ENCODE data around the gene MYBPH.

The MYBPH gene

DNA sequence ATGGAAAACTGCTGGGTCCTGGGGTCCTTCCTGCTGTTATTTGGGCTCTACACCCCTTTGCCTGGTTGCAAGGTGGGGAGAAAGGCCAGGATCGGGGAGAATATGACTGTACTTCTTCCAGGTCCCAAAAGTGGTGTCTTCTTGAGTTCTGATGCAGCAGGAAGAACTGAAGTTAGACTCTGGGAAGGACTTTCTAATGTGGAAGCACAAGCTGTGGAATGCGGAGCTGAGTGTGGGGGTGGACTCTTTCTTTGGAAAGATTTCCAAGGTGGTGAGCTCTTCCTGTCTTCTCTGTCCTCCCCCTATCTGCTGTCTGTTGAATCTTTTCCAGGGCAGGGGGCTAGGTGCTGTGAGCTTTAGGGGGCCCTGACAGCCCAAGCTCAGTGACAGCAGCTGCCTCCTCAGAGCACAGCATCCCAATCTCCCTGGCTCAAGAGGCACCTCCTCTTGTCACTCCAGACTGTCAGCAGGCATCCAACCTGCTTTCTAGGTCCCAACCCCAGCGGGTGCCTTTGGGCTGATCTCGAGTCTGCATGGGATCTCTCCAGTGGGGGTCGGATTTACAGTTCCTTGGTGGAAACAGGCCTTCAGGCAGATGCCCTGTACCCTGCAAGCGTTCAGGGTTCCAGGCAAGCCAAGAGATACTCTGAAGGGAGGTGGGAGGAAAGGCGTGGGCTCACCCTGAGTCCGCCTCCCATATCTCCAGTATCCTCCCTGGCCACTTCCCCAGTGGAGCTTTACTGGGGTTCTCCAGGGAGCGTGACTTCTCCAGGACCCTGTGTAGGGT lies 24.9 kb downstream of the MYBPH start:
- in situ Hi-C loops (cut with MboI; ENCODE audit: low sequenced_read_pairs) = no loop called here

DNA sequence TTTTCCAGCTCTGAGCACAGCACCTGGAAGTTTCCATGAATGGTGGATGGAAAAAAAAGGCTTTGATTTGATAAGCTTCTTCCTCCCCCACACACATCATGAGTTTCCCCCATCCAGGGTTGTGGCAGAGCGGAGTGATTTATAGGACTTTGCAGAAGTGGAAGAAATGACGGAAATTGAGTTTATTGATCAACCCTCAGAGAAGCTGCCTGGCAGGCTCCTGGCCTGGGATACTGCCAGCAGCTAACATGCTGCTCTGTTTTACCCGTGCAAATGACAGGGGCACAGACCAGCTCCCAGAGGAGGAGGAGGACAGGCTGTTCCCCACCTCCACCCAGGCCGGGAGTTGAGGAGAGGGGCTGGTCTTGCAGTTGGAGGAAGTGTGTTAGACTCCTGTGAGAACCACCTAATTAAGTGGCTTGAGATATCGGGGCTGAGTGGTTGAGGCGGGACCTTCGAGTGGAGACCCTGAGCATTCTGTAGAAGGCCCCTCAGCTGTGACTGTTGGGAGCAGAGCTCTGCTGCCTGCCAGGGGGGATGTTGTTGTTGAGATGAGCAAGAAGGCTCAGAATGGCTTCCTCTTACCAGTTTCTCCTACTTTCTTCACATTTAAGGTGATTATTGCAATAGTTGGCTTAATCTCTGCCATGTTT lies 26.3 kb downstream of the MYBPH start:
- in situ Hi-C loops (cut with MboI; ENCODE audit: low sequenced_read_pairs) = no loop called here

DNA sequence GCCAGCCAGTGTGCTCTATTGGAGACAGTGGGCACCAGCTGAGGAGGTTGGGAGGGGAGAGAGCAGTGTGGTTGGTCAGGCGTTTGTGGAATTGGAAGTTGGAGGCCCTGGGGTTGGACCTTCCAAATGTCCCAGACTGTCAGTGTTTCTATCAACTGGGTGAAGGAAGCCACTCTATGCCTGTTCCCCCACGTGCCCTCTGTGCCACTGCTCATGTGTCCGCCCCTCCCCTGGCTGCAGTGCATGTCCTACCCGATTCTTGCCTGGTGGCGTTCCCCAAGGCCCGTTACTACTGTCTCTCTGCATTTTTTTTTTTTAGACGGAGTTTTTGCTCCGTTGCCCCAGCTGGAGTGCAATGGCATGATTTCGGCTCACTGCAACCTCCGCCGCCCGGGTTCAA lies 27.0 kb downstream of the MYBPH start:
- in situ Hi-C loops (cut with MboI; ENCODE audit: low sequenced_read_pairs) = no loop called here

DNA sequence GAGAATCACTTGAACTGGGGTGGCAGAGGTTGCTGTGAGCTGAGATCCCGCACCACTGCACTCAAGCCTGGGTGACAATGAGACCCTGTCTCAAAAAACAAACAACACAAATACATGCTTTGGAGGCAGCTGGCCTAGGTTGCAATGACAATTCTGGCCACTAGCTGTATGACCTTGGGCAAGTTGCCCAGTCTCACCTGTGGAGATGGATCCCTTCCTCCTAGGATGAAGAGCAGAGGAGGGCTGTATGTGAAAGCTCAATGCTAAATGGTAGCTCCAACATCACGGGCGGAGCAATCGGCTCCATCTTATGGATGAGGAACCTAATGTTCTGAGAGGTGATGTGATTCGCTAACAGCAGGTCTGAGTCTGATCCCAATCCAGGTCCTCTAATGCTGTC lies 27.5 kb downstream of the MYBPH start:
- in situ Hi-C loops (cut with MboI; ENCODE audit: low sequenced_read_pairs) = no loop called here

DNA sequence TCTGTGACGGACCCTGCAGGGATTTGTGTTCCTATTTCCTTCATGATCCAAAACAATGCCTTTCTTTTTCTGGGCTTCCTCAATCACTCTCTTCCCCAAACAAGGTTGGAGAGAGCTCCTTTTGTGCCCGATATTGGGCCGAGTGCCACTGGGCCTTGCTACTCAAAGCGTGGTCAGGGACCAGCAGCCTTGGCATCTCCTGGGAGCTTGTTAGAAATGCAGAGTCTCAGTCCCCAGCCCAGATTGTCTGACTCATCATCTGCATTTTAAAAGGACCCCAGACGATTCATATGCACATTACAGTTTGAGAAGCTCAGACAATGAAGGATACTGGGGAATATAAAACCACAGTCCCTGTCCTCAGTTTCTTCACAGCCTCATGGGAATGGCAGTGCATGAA lies 28.2 kb downstream of the MYBPH start:
- in situ Hi-C loops (cut with MboI; ENCODE audit: low sequenced_read_pairs) = no loop called here

DNA sequence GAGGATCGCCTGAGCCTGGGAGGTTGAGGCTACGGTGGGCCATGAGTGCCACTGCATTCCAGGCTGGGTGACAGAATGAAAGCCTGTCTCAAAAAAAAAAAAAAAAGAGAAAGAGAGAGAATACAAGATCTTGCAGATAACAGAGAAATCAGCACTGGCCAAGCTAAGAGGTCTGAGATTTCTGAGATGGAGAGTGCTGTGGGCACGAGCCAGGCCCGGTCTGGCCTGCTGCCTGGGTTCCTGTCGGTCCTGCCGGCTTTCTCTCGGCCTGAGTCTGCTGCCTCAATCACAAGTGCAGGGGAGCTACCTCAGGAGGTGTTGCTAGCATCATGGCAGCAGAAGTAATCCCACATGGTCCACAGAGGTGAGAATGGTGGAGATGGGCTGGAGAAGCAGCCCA lies 29.1 kb downstream of the MYBPH start:
- in situ Hi-C loops (cut with MboI; ENCODE audit: low sequenced_read_pairs) = no loop called here

DNA sequence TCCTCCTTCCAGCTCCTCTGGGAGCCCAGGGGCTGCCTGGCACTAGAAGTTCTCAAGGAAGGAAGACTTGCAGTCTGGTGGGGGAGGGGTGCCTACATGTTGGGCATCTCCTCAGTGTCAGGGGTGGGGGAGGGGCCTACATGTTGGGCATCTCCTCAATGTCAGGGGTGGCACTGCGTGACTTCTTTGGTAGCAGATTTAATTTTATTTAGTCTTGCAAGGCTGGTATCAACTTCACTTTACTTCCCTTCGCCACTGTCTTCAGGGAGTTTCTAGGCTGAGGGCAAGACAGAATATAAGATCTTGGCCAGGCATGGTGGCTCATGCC lies 29.6 kb downstream of the MYBPH start:
- in situ Hi-C loops (cut with MboI; ENCODE audit: low sequenced_read_pairs) = no loop called here

DNA sequence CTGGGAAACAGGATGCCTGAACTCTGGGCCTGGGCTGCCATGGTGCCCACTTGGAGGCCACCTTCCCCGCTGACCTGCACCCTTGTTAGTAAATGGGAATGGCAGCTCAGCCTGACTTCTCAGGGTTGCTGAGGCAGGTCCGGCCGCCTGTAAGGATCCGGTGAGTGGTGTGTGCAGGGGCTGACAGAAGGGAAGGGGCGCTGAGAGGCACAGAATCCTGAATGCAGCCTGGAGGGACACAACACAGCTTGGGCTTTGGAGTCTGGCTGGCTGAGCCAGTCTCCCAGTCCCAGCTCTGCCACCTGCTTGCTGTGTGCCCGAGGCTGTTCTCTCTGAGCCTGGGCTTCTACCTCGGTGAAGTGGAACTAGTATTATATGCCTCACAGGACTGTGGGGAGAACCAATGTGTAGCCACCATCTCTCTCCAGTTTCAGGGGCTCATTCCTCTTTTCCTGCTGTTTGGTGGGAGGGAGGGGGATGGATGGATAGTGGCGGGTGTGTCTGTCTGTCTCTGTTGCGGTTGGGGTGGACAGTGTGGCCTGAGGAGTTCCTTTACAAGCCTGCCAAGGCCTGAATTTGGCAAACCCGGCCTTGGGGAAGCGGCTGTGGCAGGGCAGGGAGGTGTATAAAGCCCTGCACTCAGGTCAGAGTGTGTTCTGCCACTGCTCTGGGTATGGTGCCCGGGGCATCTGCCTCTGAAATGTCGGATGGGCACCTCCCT lies 30.1 kb downstream of the MYBPH start:
- in situ Hi-C loops (cut with MboI; ENCODE audit: low sequenced_read_pairs) = no loop called here

DNA sequence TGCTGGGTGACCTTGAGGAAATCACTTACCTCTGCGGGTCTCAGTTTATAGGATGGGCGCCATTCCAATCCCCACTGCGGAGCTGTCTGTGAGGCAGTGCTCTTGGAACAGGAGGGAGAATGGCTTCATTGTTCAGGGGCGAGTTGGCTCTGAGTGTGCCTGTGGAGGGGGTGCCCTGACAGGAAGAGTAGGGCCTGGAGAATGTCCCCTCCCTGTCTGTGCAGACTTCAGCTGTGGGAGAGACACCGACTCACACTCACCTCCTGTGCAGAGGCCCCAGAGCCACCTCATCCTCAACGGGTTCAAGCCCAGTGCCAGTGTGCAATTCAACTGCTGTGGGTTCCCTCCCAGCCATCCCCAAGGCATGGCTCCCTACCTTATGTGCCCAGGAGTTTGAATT lies 31.0 kb downstream of the MYBPH start:
- in situ Hi-C loops (cut with MboI; ENCODE audit: low sequenced_read_pairs) = no loop called here

DNA sequence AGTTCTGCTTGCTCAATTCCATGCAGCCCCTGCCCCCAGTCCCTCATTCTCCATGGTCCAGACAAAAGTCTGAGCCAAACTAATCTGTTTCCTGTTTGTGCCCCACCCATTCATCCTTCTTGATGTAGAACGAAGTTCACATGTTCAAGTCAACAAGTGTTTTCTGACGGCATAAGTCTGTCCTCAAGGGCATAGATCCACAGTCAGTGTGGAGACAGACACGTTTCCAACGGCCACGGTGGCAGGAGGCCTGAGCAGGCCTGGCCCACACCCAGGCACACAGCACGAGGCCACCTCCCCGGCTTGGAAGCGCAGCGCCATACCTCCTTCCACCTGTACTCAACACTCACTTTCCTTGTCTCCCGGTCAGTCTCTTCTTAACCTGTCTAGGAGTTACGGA lies 32.0 kb downstream of the MYBPH start:
- in situ Hi-C loops (cut with MboI; ENCODE audit: low sequenced_read_pairs) = no loop called here

DNA sequence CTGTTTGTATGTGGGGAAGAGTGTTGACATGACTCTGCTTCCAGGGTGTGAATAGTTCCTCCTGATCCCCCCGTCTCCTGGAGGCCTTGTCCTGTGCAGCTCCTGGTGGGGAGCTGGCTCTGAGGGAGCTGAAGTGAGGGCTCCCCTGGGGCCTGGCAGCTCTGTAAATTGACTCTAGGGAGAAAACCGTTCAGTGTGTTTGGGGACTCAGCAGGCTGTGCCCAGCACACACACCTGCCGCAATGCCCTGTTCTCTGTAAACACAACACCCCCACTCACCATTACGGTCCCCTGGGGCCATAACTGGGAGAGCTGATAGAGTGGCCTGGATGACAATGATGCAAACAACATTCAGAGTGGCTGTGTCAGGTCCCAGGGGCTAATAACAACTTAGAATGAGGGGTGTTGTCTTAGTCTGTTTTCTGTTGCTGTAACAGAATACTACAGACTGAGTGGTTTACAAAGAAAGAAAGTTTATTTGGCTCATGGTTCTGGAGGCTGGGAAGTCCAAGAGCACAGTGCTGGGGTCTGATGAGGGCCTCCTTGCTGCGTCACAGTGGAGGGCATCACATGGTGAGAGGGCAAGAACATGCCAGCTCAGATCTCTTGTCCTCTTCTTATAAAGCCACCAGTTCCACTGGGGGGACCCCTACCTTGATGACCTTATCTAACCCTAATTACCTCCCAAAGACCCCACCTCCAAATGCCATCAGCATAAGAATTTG lies 32.8 kb downstream of the MYBPH start:
- in situ Hi-C loops (cut with MboI; ENCODE audit: low sequenced_read_pairs) = no loop called here

DNA sequence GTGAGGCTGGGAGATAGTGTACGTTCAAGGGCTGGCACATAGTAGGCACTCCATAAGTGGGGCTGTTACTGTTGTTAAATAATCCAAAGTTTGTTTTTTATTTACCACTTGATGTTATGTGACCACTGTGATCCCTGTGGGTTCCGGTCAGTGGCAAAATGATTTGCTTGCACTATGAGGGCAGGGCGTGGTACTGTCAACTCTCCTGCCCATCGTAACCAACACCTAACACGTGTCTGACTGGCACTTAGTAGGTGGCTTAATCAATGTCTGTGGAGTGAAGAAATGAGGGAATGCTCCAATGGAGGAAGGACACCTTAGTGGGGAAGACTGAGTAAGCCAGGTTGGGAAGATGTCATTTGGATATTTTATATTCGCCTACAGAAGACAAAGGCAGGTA lies 33.5 kb downstream of the MYBPH start:
- in situ Hi-C loops (cut with MboI; ENCODE audit: low sequenced_read_pairs) = no loop called here

DNA sequence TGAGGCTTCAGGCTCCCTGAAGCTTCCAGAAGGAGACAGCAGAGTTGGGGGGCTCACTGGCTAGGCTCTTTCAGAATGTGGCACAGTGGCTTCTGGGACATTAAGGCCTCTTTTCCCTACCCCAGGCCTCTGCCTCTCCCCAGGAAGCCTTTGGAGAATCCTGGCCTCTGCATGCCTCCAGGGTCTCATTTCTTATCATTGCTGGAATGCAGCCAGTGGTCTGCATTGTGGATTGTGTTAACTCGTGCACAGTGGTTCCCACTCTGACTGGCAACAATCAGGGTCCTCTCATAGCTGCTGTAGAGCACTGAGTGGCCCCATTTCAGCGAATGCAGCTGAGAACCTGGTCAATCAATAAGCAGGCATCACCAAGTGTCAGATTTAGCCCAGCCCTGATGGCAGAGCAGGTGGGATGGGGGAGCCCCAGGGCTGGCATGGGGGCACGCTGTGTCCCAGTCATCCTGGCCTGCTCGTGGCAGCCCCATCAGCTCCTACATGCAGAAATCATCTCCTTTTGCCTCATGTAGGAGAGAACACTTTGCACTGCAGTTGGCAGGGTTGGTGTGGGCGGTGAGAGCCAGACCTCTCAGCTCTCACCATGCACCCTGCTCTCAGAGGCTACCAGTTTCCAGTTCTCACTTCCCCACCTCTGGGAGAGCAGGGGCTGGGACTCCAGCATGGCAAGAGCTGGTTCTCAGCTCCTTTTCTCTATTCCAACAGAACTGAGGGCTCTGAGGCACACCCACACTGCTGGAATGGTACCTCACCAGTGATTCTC lies 34.7 kb downstream of the MYBPH start:
- in situ Hi-C loops (cut with MboI; ENCODE audit: low sequenced_read_pairs) = no loop called here

DNA sequence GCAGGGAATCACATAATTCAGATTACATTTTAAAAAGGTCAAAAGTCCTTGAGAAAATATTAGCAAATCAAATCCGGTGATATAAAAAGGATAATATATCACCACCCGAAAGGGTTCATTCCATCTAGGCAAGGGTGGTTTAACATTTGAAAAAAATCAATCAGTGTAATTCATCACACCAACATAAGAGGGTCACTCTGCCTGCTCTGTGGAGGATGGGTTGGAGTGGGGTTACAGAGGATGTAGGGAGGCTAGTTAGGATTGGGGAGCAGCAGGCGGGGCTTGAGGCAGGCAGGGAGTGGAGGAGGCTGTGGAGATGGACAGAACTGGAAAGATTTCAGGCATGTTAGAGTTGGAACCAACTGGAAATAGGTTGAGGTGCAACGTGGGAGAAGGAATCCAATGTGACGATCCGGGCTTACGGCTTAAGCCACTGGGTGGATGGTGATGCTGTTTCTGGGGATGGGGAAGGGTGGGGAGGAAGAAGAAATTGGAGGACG lies 35.6 kb downstream of the MYBPH start:
- in situ Hi-C loops (cut with MboI; ENCODE audit: low sequenced_read_pairs) = no loop called here

DNA sequence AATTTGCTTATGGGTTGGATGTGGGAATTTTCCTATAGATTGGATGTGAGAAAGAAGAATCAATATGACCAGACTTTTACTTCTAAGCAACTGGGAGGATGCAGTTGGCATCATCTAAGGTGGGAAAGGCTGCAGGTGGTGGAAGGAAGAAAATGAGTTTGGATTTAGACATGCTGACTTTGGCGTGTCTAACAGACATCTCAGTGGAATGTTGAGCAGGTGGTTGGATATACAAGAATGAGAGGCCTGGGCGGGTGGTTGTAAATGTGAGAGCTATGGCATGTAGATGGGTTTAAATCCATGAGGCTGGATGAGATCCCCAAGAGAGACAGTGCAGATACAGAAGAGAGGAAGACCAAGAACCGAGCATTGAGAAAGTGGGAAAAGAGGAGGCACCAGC lies 37.6 kb downstream of the MYBPH start:
- in situ Hi-C loops (cut with MboI; ENCODE audit: low sequenced_read_pairs) = no loop called here

DNA sequence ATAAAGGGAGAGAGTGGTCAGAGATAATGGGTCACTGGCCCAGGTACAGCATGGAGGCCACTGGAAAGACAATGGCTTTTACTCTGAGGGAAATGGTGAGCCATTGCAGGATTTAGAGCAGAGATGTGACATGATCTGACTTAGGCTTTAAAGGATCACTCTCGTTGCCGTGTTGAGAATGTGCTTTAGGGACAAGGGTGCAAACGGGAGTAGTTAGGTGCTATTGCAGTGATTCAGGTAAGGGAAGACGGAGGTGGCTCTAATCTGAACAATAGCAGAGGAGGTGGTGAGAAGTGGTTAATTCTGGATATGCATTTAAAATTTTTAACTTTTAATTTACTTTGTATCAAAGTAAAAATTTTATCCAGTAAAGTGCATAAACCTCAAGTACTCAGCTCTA lies 38.3 kb downstream of the MYBPH start:
- in situ Hi-C loops (cut with MboI; ENCODE audit: low sequenced_read_pairs) = no loop called here

DNA sequence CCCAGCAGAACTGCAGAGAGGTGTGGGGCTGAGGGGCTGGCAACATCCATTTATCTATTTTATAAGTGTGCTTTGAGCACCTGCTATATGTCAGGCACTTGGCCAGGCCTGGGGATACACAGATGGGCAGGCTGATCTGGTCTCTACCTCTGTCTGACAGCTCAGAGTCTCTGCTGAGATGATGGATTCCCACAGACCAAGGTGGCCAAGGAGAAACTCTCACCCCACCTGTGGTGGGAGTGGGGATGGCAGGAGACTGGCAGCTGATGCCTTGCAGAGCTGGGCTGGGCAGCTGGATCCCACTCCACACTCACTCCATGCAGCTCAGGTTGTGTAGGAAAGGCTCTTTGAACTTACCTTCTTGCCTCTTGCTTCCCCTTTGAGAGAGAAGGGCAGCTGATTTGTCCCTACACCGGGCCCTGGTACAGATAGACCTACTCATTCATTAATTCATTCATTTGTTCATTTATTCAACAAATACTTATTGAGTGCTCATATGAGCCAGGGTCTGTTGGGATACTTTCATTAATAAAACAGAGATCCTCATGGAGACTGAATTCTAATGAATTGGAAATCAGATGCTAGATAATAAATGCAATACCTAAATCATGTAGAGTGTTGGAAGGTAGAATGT lies 39.1 kb downstream of the MYBPH start:
- in situ Hi-C loops (cut with MboI; ENCODE audit: low sequenced_read_pairs) = no loop called here

DNA sequence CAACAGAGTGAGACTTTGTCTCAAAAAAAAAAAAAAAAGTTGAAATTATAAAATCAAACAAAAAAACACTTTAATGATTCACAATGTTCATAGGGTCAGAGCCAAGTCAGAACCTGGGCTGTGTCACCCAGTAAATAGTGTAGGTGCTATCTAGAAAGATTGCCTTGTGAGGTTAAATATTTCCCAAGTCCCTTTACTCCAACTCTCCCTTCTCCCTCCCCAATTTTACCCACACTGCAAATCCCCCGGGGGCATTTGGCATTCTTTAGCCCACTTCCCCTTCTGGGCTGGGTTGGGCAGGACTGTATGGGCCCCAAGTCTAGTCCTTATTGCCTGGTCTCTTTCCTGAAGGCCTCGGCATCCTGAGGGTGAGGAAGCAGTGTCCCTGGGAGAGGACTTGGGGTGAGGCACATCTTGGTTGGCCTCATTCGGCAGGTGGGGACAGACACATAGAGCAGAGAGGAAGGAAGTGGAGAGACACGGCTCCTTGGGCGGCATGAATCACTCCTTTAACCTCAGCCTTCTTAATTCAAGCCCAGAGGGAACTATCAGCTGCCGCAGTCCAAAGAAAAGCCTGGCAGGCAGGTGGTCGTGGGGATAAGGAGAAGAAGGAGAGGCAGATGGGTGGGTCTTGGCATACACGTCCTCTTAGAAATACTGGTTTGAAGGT lies 39.9 kb downstream of the MYBPH start:
- in situ Hi-C loops (cut with MboI; ENCODE audit: low sequenced_read_pairs) = no loop called here

DNA sequence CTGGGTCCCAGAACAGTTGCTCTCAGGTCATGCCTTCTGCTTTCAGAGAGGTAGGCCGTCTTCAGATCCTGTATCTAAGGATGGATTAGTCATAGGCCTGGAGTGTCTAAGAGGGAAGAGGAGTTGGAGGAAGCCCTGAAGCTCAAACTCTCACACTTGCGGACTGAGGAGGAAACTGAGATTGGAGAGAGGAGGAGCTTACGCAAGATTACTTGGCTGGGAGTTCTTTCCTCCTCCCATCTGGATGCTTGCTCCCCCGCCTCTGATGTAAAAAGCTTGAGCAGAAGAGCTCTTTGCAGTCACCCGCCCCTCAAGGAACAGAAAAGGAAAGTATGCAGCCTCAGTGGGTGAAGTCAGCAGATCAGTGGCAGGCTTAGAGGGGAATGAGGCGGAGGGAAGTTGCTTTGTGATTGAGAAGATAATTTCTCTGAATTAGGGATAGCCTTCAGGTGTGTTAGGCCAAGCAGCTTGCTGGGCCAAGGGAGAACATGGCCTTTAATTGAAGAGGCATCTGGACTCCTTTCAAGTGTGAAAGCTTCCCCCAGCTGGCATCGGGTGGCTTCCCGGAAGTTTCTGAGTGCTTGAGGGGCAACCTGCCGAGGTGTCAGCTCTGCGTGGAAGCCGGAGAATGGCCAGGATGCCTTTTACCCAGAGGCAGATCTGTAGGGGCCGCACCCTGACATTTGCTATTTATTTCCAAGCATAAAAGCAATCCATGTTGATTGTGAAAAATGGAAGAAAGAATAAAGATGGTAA lies 41.5 kb downstream of the MYBPH start:
- in situ Hi-C loops (cut with MboI; ENCODE audit: low sequenced_read_pairs) = no loop called here
